Measurements from ENCODE around the gene PLCD1. TPM values are rescaled to one million over a fixed set of nuclear protein-coding genes. Genes with fewer than 3 reads are reported as not detected.

The PLCD1 gene
- total and polyA plus RNA-seq, 7 experiments from 2014 or later, result 13.1 to 44.0 (median 38.6) TPM

- H3K27ac ChIP-seq (ENCODE audit: low read depth, low read length), result no peak overlapping the region
- intact Hi-C loops (cut with micrococcal nuclease), result no loop called here
- H3K4me3 Mint-ChIP-seq, result no peak overlapping the region
- peak overlapping the region in 4 of 9 donors; percentile 5 to 72 (median 36) for H3K27ac Mint-ChIP-seq
- CTCF ChIA-PET, result interaction anchor here (1.4 to 1.5 kb wide), 2 partner anchors 12 to 34 kb away, joined by 3 read pairs; no protein-coding TSS in a partner anchor
- no peaks in the 10 kb centered on the region for H3K4me1 ChIP-seq (ENCODE audit: control insufficient read depth in 2 of 2, insufficient read depth in 2 of 2, low read length in 2 of 2)
- no peak for DNase-seq
- no peaks in the 10 kb centered on the region for H3K27me3 Mint-ChIP-seq
- peaks cover 0 to 15% (median under 1%) of the 10 kb centered on the region in 5 donors for H3K36me3 Mint-ChIP-seq
- POLR2A ChIA-PET, result interaction anchor here (1.6 kb wide), 1 partner anchor 13 kb away, joined by 6 read pairs; no protein-coding TSS in a partner anchor
- no peak for ATAC-seq
- peaks cover 0 to 55% (median 4%) of the 10 kb centered on the region in 3 experiments for H3K36me3 ChIP-seq (ENCODE audit: control insufficient read depth in 2 of 3, insufficient read depth in 3 of 3, low read length in 3 of 3)
- H3K4me3 ChIP-seq (ENCODE audit: low read length), result no peak overlapping the region
- H3K9me3 Mint-ChIP-seq, result no peaks in the 10 kb centered on the region
- no peaks in the 10 kb centered on the region for H3K27me3 ChIP-seq (ENCODE audit: control insufficient read depth in 2 of 2, insufficient read depth in 2 of 2, low read length in 2 of 2)
- H3K4me1 Mint-ChIP-seq, result peaks cover 7 to 15% (median 9%) of the 10 kb centered on the region in 7 donors
- H3K9me3 ChIP-seq (ENCODE audit: control insufficient read depth in 2 of 3, low read length in 3 of 3), result no peaks in the 10 kb centered on the region
Observed at GRCh38 chr3:38008971-38009580, 20.4 kb downstream of the PLCD1 start.

GRCh38 chr3:38008191-38008701 lies 21.2 kb downstream of the PLCD1 start:
- ChIA-PET POLR2A (interaction anchor here (1.6 kb wide), 1 partner anchor 14 kb away, joined by 6 read pairs; no protein-coding TSS in a partner anchor), CTCF (interaction anchor here (1.5 kb wide), 1 partner anchor 33 kb away, joined by 3 read pairs; no protein-coding TSS in a partner anchor)
- DNase-seq, result no peak
- H3K27ac ChIP-seq (ENCODE audit: low read depth, low read length), result no peak overlapping the region
- ATAC-seq, result no peak
- H3K27me3 Mint-ChIP-seq, result no peaks in the 10 kb centered on the region
- peaks cover 0 to 63% (median 4%) of the 10 kb centered on the region in 3 experiments for H3K36me3 ChIP-seq (ENCODE audit: control insufficient read depth in 2 of 3, insufficient read depth in 3 of 3, low read length in 3 of 3)
- H3K27ac Mint-ChIP-seq, result peak overlapping the region in 1 of 9 donors; percentile 19
- no peak overlapping the region for H3K4me3 Mint-ChIP-seq
- H3K9me3 Mint-ChIP-seq, result no peaks in the 10 kb centered on the region
- peaks cover 12 to 19% (median 14%) of the 10 kb centered on the region in 7 donors for H3K4me1 Mint-ChIP-seq
- intact Hi-C loops (cut with micrococcal nuclease), result no loop called here
- peaks cover 0 to 16% (median 0%) of the 10 kb centered on the region in 5 donors for H3K36me3 Mint-ChIP-seq
- no peaks in the 10 kb centered on the region for H3K9me3 ChIP-seq (ENCODE audit: control insufficient read depth in 2 of 3, low read length in 3 of 3)
- H3K4me1 ChIP-seq (ENCODE audit: control insufficient read depth in 2 of 2, insufficient read depth in 2 of 2, low read length in 2 of 2), result no peaks in the 10 kb centered on the region
- no peak overlapping the region for H3K4me3 ChIP-seq (ENCODE audit: low read length)
- no peaks in the 10 kb centered on the region for H3K27me3 ChIP-seq (ENCODE audit: control insufficient read depth in 2 of 2, insufficient read depth in 2 of 2, low read length in 2 of 2)

- Histone ChIP-seq H3K4me1 (ENCODE audit: control insufficient read depth in 2 of 2, insufficient read depth in 2 of 2, low read length in 2 of 2) (no peaks in the 10 kb centered on the region), H3K27me3 (ENCODE audit: control insufficient read depth in 2 of 2, insufficient read depth in 2 of 2, low read length in 2 of 2) (no peaks in the 10 kb centered on the region), H3K36me3 (ENCODE audit: control insufficient read depth in 2 of 3, insufficient read depth in 3 of 3, low read length in 3 of 3) (peaks cover 0 to 69% (median 4%) of the 10 kb centered on the region in 3 experiments), H3K9me3 (ENCODE audit: control insufficient read depth in 2 of 3, low read length in 3 of 3) (no peaks in the 10 kb centered on the region), H3K27ac (ENCODE audit: low read depth, low read length) (no peak overlapping the region), H3K4me3 (ENCODE audit: low read length) (no peak overlapping the region)
- CTCF ChIA-PET, result interaction anchor here (0.9 kb wide), 1 partner anchor 32 kb away, joined by 4 read pairs; the partner anchor contains the start of gene DLEC1
- Mint-ChIP-seq H3K27ac (peak overlapping the region in 2 of 9 donors; percentile 19 to 59), H3K4me3 (no peak overlapping the region), H3K36me3 (peaks cover 0 to 16% (median 0%) of the 10 kb centered on the region in 5 donors), H3K9me3 (no peaks in the 10 kb centered on the region), H3K4me1 (peaks cover 16 to 22% (median 18%) of the 10 kb centered on the region in 7 donors), H3K27me3 (no peaks in the 10 kb centered on the region)
- POLR2A ChIA-PET, result interaction anchor here (0.7 kb wide), 1 partner anchor 14 kb away, joined by 3 read pairs; no protein-coding TSS in a partner anchor
- no peak for DNase-seq
- ATAC-seq, result no peak
- intact Hi-C loops (cut with micrococcal nuclease), result no loop called here
Observed at GRCh38 chr3:38007754-38008090, 21.7 kb downstream of the PLCD1 start.

- no peaks in the 10 kb centered on the region for H3K4me1 ChIP-seq (ENCODE audit: control insufficient read depth in 2 of 2, insufficient read depth in 2 of 2, low read length in 2 of 2)
- no peaks in the 10 kb centered on the region for H3K9me3 ChIP-seq (ENCODE audit: control insufficient read depth in 2 of 3, low read length in 3 of 3)
- intact Hi-C loops (cut with micrococcal nuclease), result no loop called here
- no peaks in the 10 kb centered on the region for H3K27me3 ChIP-seq (ENCODE audit: control insufficient read depth in 2 of 2, insufficient read depth in 2 of 2, low read length in 2 of 2)
- DNase-seq, result no peak
- no peaks in the 10 kb centered on the region for H3K27me3 Mint-ChIP-seq
- ChIA-PET CTCF (interaction anchor here (0.9 kb wide), 1 partner anchor 33 kb away, joined by 4 read pairs; the partner anchor contains the start of gene DLEC1), POLR2A (no interaction called here)
- H3K36me3 Mint-ChIP-seq, result peaks cover 0 to 17% (median 0%) of the 10 kb centered on the region in 5 donors
- no peak overlapping the region for H3K27ac ChIP-seq (ENCODE audit: low read depth, low read length)
- H3K9me3 Mint-ChIP-seq, result no peaks in the 10 kb centered on the region
- no peak for ATAC-seq
- H3K4me3 Mint-ChIP-seq, result no peak overlapping the region
- H3K36me3 ChIP-seq (ENCODE audit: control insufficient read depth in 2 of 3, insufficient read depth in 3 of 3, low read length in 3 of 3), result peaks cover 0 to 81% (median 4%) of the 10 kb centered on the region in 3 experiments
- peaks cover 16 to 23% (median 19%) of the 10 kb centered on the region in 7 donors for H3K4me1 Mint-ChIP-seq
- H3K27ac Mint-ChIP-seq, result peak overlapping the region in 2 of 9 donors; percentile 32 to 43
- no peak overlapping the region for H3K4me3 ChIP-seq (ENCODE audit: low read length)
Observed at GRCh38 chr3:38006445-38006995, 22.9 kb downstream of the PLCD1 start.

GRCh38 chr3:38006031-38006430 lies 23.4 kb downstream of the PLCD1 start:
- ATAC-seq (no peak), DNase-seq (no peak)
- peak overlapping the region in 2 of 9 donors; percentile 32 to 41 for H3K27ac Mint-ChIP-seq
- no peaks in the 10 kb centered on the region for H3K9me3 Mint-ChIP-seq
- H3K9me3 ChIP-seq (ENCODE audit: control insufficient read depth in 2 of 3, low read length in 3 of 3), result no peaks in the 10 kb centered on the region
- H3K36me3 ChIP-seq (ENCODE audit: control insufficient read depth in 2 of 3, insufficient read depth in 3 of 3, low read length in 3 of 3), result peaks cover 0 to 86% (median 4%) of the 10 kb centered on the region in 3 experiments
- no peaks in the 10 kb centered on the region for H3K4me1 ChIP-seq (ENCODE audit: control insufficient read depth in 2 of 2, insufficient read depth in 2 of 2, low read length in 2 of 2)
- ChIA-PET POLR2A (no interaction called here), CTCF (interaction anchor here (1.7 kb wide), 1 partner anchor 32 kb away, joined by 8 read pairs; no protein-coding TSS in a partner anchor)
- peaks cover 0 to 17% (median 0%) of the 10 kb centered on the region in 5 donors for H3K36me3 Mint-ChIP-seq
- no peaks in the 10 kb centered on the region for H3K27me3 ChIP-seq (ENCODE audit: control insufficient read depth in 2 of 2, insufficient read depth in 2 of 2, low read length in 2 of 2)
- intact Hi-C loops (cut with micrococcal nuclease), result no loop called here
- H3K4me3 Mint-ChIP-seq, result no peak overlapping the region
- H3K4me1 Mint-ChIP-seq, result peaks cover 16 to 23% (median 19%) of the 10 kb centered on the region in 7 donors
- H3K27ac ChIP-seq (ENCODE audit: low read depth, low read length), result no peak overlapping the region
- no peak overlapping the region for H3K4me3 ChIP-seq (ENCODE audit: low read length)
- no peaks in the 10 kb centered on the region for H3K27me3 Mint-ChIP-seq

- H3K27me3 ChIP-seq (ENCODE audit: control insufficient read depth in 2 of 2, insufficient read depth in 2 of 2, low read length in 2 of 2), result no peaks in the 10 kb centered on the region
- peaks cover 0 to 88% (median 4%) of the 10 kb centered on the region in 3 experiments for H3K36me3 ChIP-seq (ENCODE audit: control insufficient read depth in 2 of 3, insufficient read depth in 3 of 3, low read length in 3 of 3)
- no peak overlapping the region for H3K27ac ChIP-seq (ENCODE audit: low read depth, low read length)
- H3K4me3 ChIP-seq (ENCODE audit: low read length), result no peak overlapping the region
- Mint-ChIP-seq H3K27me3 (no peaks in the 10 kb centered on the region), H3K9me3 (no peaks in the 10 kb centered on the region), H3K27ac (peak overlapping the region in 7 of 9 donors; percentile 23 to 83 (median 82)), H3K4me3 (no peak overlapping the region), H3K36me3 (peaks cover 0 to 21% (median 0%) of the 10 kb centered on the region in 5 donors), H3K4me1 (peaks cover 16 to 23% (median 19%) of the 10 kb centered on the region in 7 donors)
- DNase-seq (no peak), ATAC-seq (no peak)
- POLR2A ChIA-PET, result interaction anchor here (1.0 kb wide), 1 partner anchor 34 kb away, joined by 4 read pairs; the partner anchor contains the start of gene DLEC1
- CTCF ChIA-PET, result interaction anchor here (1.4 to 2.3 kb wide), 3 partner anchors 17 to 34 kb away, joined by 8 to 11 read pairs (median 8); partner anchors contain the start of gene DLEC1
- no peaks in the 10 kb centered on the region for H3K4me1 ChIP-seq (ENCODE audit: control insufficient read depth in 2 of 2, insufficient read depth in 2 of 2, low read length in 2 of 2)
- no peaks in the 10 kb centered on the region for H3K9me3 ChIP-seq (ENCODE audit: control insufficient read depth in 2 of 3, low read length in 3 of 3)
- intact Hi-C loops (cut with micrococcal nuclease), result no loop called here
Observed at GRCh38 chr3:38005076-38006020, 24.1 kb downstream of the PLCD1 start.

Data from naive thymus-derived CD4-positive, alpha-beta T cell (primary cell).